ENCODE measurements around the gene PARVB.

Gene PARVB

GRCh38 chr22:44085743-44086270, 61.7 kb downstream of the PARVB start:
- Histone ChIP-seq H3K9me3 (replicated peaks in 1 of 2; ENCODE audit: control insufficient read depth in 2 of 2, insufficient read depth in 1 of 2, low read depth in 1 of 2, low read length in 2 of 2) (no peaks in the 10 kb centered on the region), H2BK15ac (ENCODE audit: low read length) (no peak overlapping the region), H3K23ac (ENCODE audit: low read depth, low read length, poor library complexity) (no peak overlapping the region), H2BK12ac (ENCODE audit: low read length) (no peak overlapping the region), H3K4me2 (ENCODE audit: insufficient read depth, low read length, poor library complexity, severe bottlenecking) (no peak overlapping the region), H3K4me1 (ENCODE audit: control insufficient read depth in 2 of 2, insufficient read depth in 1 of 2, low read depth in 1 of 2, low read length in 2 of 2) (peaks cover 7 to 16% of the 10 kb centered on the region in 2 donors), H3K27me3 (ENCODE audit: control insufficient read depth in 3 of 3, insufficient read depth in 3 of 3, low read depth in 1 of 3, low read length in 3 of 3) (peaks cover 0 to 4% (median 0%) of the 10 kb centered on the region in 3 experiments), H3K4me3 (ENCODE audit: low read length in 2 of 2) (no peak overlapping the region), H2BK5ac (ENCODE audit: low read length) (no peak overlapping the region), H2AK5ac (ENCODE audit: low read depth, low read length) (no peak overlapping the region), H2BK120ac (ENCODE audit: low read depth, low read length) (no peak overlapping the region), H2AFZ (ENCODE audit: low read length) (peak overlapping the region; percentile 67), H3K36me3 (replicated peaks in 1 of 2; ENCODE audit: control insufficient read depth in 2 of 2, insufficient read depth in 2 of 2, low read length in 2 of 2) (no peaks in the 10 kb centered on the region), H3K18ac (ENCODE audit: low read length) (peak overlapping the region; percentile 69), H3K27ac (replicated peaks; ENCODE audit: low read length) (no peak overlapping the region), H4K91ac (ENCODE audit: low read depth, low read length, poor library complexity) (no peak overlapping the region), H4K8ac (ENCODE audit: low read depth, low read length) (no peak overlapping the region), H3K4ac (ENCODE audit: low read length) (no peak overlapping the region), H3K79me1 (ENCODE audit: low read depth, low read length) (no peaks in the 10 kb centered on the region), H3K14ac (ENCODE audit: low read length) (no peak overlapping the region), H3K9ac (ENCODE audit: low read depth, low read length, poor library complexity) (no peak overlapping the region)
- no CpG with 5 or more reads among the region's 11 CpGs for WGBS, 2 donors (ENCODE audit: extremely low coverage in 2 of 2, insufficient read length in 2 of 2, insufficient replicate concordance in 1 of 2)
- DNase-seq (ENCODE audit: low spot score), result no peak

GRCh38 chr22:44086271-44087088, 62.4 kb downstream of the PARVB start:
- no peak overlapping the region for H3K14ac ChIP-seq (ENCODE audit: low read length)
- no peak overlapping the region for H3K23ac ChIP-seq (ENCODE audit: low read depth, low read length, poor library complexity)
- H3K18ac ChIP-seq (ENCODE audit: low read length), result no peak overlapping the region
- H2BK5ac ChIP-seq (ENCODE audit: low read length), result no peak overlapping the region
- no peak overlapping the region for H3K4me3 ChIP-seq (ENCODE audit: low read length in 2 of 2)
- H3K4ac ChIP-seq (ENCODE audit: low read length), result no peak overlapping the region
- no peak overlapping the region for H2BK12ac ChIP-seq (ENCODE audit: low read length)
- H4K8ac ChIP-seq (ENCODE audit: low read depth, low read length), result no peak overlapping the region
- H4K91ac ChIP-seq (ENCODE audit: low read depth, low read length, poor library complexity), result no peak overlapping the region
- H2BK120ac ChIP-seq (ENCODE audit: low read depth, low read length), result no peak overlapping the region
- WGBS, 2 donors (ENCODE audit: extremely low coverage in 2 of 2, insufficient read length in 2 of 2, insufficient replicate concordance in 1 of 2), result no CpG with 5 or more reads among the region's 17 CpGs
- DNase-seq (ENCODE audit: low spot score), result no peak
- no peak overlapping the region for H3K27ac ChIP-seq (replicated peaks; ENCODE audit: low read length)
- H3K4me2 ChIP-seq (ENCODE audit: insufficient read depth, low read length, poor library complexity, severe bottlenecking), result no peak overlapping the region
- no peak overlapping the region for H2BK15ac ChIP-seq (ENCODE audit: low read length)
- peak overlapping the region; percentile 67 for H2AFZ ChIP-seq (ENCODE audit: low read length)
- H3K79me1 ChIP-seq (ENCODE audit: low read depth, low read length), result no peaks in the 10 kb centered on the region
- H3K4me1 ChIP-seq (ENCODE audit: control insufficient read depth in 2 of 2, insufficient read depth in 1 of 2, low read depth in 1 of 2, low read length in 2 of 2), result peaks cover 5 to 15% of the 10 kb centered on the region in 2 donors
- peaks cover 0 to 4% (median 0%) of the 10 kb centered on the region in 3 experiments for H3K27me3 ChIP-seq (ENCODE audit: control insufficient read depth in 3 of 3, insufficient read depth in 3 of 3, low read depth in 1 of 3, low read length in 3 of 3)
- H3K36me3 ChIP-seq (replicated peaks in 1 of 2; ENCODE audit: control insufficient read depth in 2 of 2, insufficient read depth in 2 of 2, low read length in 2 of 2), result no peaks in the 10 kb centered on the region
- H3K9me3 ChIP-seq (replicated peaks in 1 of 2; ENCODE audit: control insufficient read depth in 2 of 2, insufficient read depth in 1 of 2, low read depth in 1 of 2, low read length in 2 of 2), result no peaks in the 10 kb centered on the region
- H2AK5ac ChIP-seq (ENCODE audit: low read depth, low read length), result no peak overlapping the region
- no peak overlapping the region for H3K9ac ChIP-seq (ENCODE audit: low read depth, low read length, poor library complexity)

- Histone ChIP-seq H3K79me1 (ENCODE audit: low read depth, low read length) (no peaks in the 10 kb centered on the region), H3K4me2 (ENCODE audit: insufficient read depth, low read length, poor library complexity, severe bottlenecking) (no peak overlapping the region), H2AFZ (ENCODE audit: low read length) (peak overlapping the region; percentile 67), H2BK12ac (ENCODE audit: low read length) (no peak overlapping the region), H3K18ac (ENCODE audit: low read length) (no peak overlapping the region), H3K36me3 (replicated peaks in 1 of 2; ENCODE audit: control insufficient read depth in 2 of 2, insufficient read depth in 2 of 2, low read length in 2 of 2) (no peaks in the 10 kb centered on the region), H2BK5ac (ENCODE audit: low read length) (no peak overlapping the region), H2BK120ac (ENCODE audit: low read depth, low read length) (no peak overlapping the region), H2BK15ac (ENCODE audit: low read length) (no peak overlapping the region), H3K9ac (ENCODE audit: low read depth, low read length, poor library complexity) (no peak overlapping the region), H3K27ac (replicated peaks; ENCODE audit: low read length) (no peak overlapping the region), H3K14ac (ENCODE audit: low read length) (no peak overlapping the region), H2AK5ac (ENCODE audit: low read depth, low read length) (no peak overlapping the region), H3K9me3 (replicated peaks in 1 of 2; ENCODE audit: control insufficient read depth in 2 of 2, insufficient read depth in 1 of 2, low read depth in 1 of 2, low read length in 2 of 2) (no peaks in the 10 kb centered on the region), H3K4me1 (ENCODE audit: control insufficient read depth in 2 of 2, insufficient read depth in 1 of 2, low read depth in 1 of 2, low read length in 2 of 2) (peaks cover 1 to 11% of the 10 kb centered on the region in 2 donors), H3K23ac (ENCODE audit: low read depth, low read length, poor library complexity) (no peak overlapping the region), H4K8ac (ENCODE audit: low read depth, low read length) (no peak overlapping the region), H3K4me3 (ENCODE audit: low read length in 2 of 2) (no peak overlapping the region), H3K4ac (ENCODE audit: low read length) (no peak overlapping the region), H4K91ac (ENCODE audit: low read depth, low read length, poor library complexity) (no peak overlapping the region), H3K27me3 (ENCODE audit: control insufficient read depth in 3 of 3, insufficient read depth in 3 of 3, low read depth in 1 of 3, low read length in 3 of 3) (peaks cover 0 to 4% (median 0%) of the 10 kb centered on the region in 3 experiments)
- WGBS, 2 donors (ENCODE audit: extremely low coverage in 2 of 2, insufficient read length in 2 of 2, insufficient replicate concordance in 1 of 2), result no CpG with 5 or more reads among the region's 4 CpGs
- no peak for DNase-seq (ENCODE audit: low spot score)
Observed at GRCh38 chr22:44087089-44087430, 63.0 kb downstream of the PARVB start.

GRCh38 chr22:44088976-44089570, 65.0 kb downstream of the PARVB start:
- Histone ChIP-seq H3K23ac (ENCODE audit: low read depth, low read length, poor library complexity) (no peak overlapping the region), H3K4me3 (ENCODE audit: low read length in 2 of 2) (no peak overlapping the region), H3K9me3 (replicated peaks in 1 of 2; ENCODE audit: control insufficient read depth in 2 of 2, insufficient read depth in 1 of 2, low read depth in 1 of 2, low read length in 2 of 2) (no peaks in the 10 kb centered on the region), H3K27ac (replicated peaks; ENCODE audit: low read length) (no peak overlapping the region), H2BK12ac (ENCODE audit: low read length) (peak overlapping the region; percentile 66), H2BK120ac (ENCODE audit: low read depth, low read length) (no peak overlapping the region), H2AK5ac (ENCODE audit: low read depth, low read length) (no peak overlapping the region), H3K4me2 (ENCODE audit: insufficient read depth, low read length, poor library complexity, severe bottlenecking) (no peak overlapping the region), H4K91ac (ENCODE audit: low read depth, low read length, poor library complexity) (peak overlapping the region; percentile 48), H3K9ac (ENCODE audit: low read depth, low read length, poor library complexity) (no peak overlapping the region), H3K4me1 (ENCODE audit: control insufficient read depth in 2 of 2, insufficient read depth in 1 of 2, low read depth in 1 of 2, low read length in 2 of 2) (peaks cover 1 to 11% of the 10 kb centered on the region in 2 donors), H3K18ac (ENCODE audit: low read length) (peak overlapping the region; percentile 71), H2BK5ac (ENCODE audit: low read length) (peak overlapping the region; percentile 22), H2BK15ac (ENCODE audit: low read length) (no peak overlapping the region), H4K8ac (ENCODE audit: low read depth, low read length) (no peak overlapping the region), H3K27me3 (ENCODE audit: control insufficient read depth in 3 of 3, insufficient read depth in 3 of 3, low read depth in 1 of 3, low read length in 3 of 3) (peaks cover 0 to 4% (median 0%) of the 10 kb centered on the region in 3 experiments), H3K79me1 (ENCODE audit: low read depth, low read length) (no peaks in the 10 kb centered on the region), H2AFZ (ENCODE audit: low read length) (no peak overlapping the region), H3K14ac (ENCODE audit: low read length) (no peak overlapping the region), H3K4ac (ENCODE audit: low read length) (no peak overlapping the region), H3K36me3 (replicated peaks in 1 of 2; ENCODE audit: control insufficient read depth in 2 of 2, insufficient read depth in 2 of 2, low read length in 2 of 2) (no peaks in the 10 kb centered on the region)
- no CpG with 5 or more reads among the region's 17 CpGs for WGBS, 2 donors (ENCODE audit: extremely low coverage in 2 of 2, insufficient read length in 2 of 2, insufficient replicate concordance in 1 of 2)
- DNase-seq (ENCODE audit: low spot score), result no peak

Data from neuronal stem cell (in vitro differentiated cells).